ENCODE data around the gene NECTIN2. TPM values are rescaled to one million over a fixed set of nuclear protein-coding genes. Genes with fewer than 3 reads are reported as not detected.

Gene NECTIN2
- 71.2 to 91.2 TPM (median 84.6 TPM) in 5 replicates for total RNA-seq (2022; extraction: Qiagen RNA extraction; ENCODE audit: low read depth)

GRCh38 chr19:44845612-44846454 lies at the start of gene NECTIN2:
NECTIN2 (plus strand) TSS chr19:44846297; CDS start chr19:44846526, 229 bp downstream.

GRCh38 chr19:44808463-44809371 lies 37.4 kb upstream of the NECTIN2 start, which contains the start of gene BCAM:
BCAM (plus strand) TSS chr19:44809103; CDS start chr19:44809125, 22 bp downstream.

GRCh38 chr19:44891016-44891882 lies 45.2 kb downstream of the NECTIN2 start, which contains the start of gene TOMM40:
TOMM40 (plus strand) TSS chr19:44891254; CDS start chr19:44891416, 162 bp downstream.

GRCh38 chr19:44905437-44906160 lies 59.5 kb downstream of the NECTIN2 start, which contains the start of gene APOE:
APOE (plus strand) TSS chr19:44905796; CDS start chr19:44906625, 829 bp downstream.

GRCh38 chr19:44914433-44915206 lies 68.5 kb downstream of the NECTIN2 start, which contains the start of gene APOC1:
APOC1 (plus strand) TSS chr19:44914608; CDS start chr19:44914892, 284 bp downstream.

Other genes with a start within 250 kb of the NECTIN2 start
- 0.31 to 0.59 TPM (median 0.38 TPM) in 5 replicates for gene IGSF23, start 232.7 kb upstream of the NECTIN2 start, total RNA-seq (2022; extraction: Qiagen RNA extraction; ENCODE audit: low read depth)
- gene PVR, start 202.4 kb upstream of the NECTIN2 start, total RNA-seq (2022; extraction: Qiagen RNA extraction; ENCODE audit: low read depth) = 103 to 119 TPM (median 115 TPM) in 5 replicates
- gene CEACAM19, start 174.8 kb upstream of the NECTIN2 start, total RNA-seq (2022; extraction: Qiagen RNA extraction; ENCODE audit: low read depth) = 8.2 to 12.9 TPM (median 9.6 TPM) in 5 replicates
- gene CEACAM16, start 147.1 kb upstream of the NECTIN2 start, total RNA-seq (2022; extraction: Qiagen RNA extraction; ENCODE audit: low read depth) = 0.08 to 0.23 TPM (median 0.11 TPM) in 3 of 5 replicates, not detected in the others
- gene BCL3, start 97.6 kb upstream of the NECTIN2 start, total RNA-seq (2022; extraction: Qiagen RNA extraction; ENCODE audit: low read depth) = 61.9 to 130 TPM (median 107 TPM) in 5 replicates
- not detected in 5 replicates for gene CBLC, start 68.4 kb upstream of the NECTIN2 start, total RNA-seq (2022; extraction: Qiagen RNA extraction; ENCODE audit: low read depth)
- gene BCAM, start 37.2 kb upstream of the NECTIN2 start, total RNA-seq (2022; extraction: Qiagen RNA extraction; ENCODE audit: low read depth) = 62.9 to 86.9 TPM (median 77.5 TPM) in 5 replicates
- 183 to 271 TPM (median 260 TPM) in 5 replicates for gene TOMM40, start 45.0 kb downstream of the NECTIN2 start, total RNA-seq (2022; extraction: Qiagen RNA extraction; ENCODE audit: low read depth)
- gene APOE, start 59.5 kb downstream of the NECTIN2 start, total RNA-seq (2022; extraction: Qiagen RNA extraction; ENCODE audit: low read depth) = 11.0 to 19.4 TPM (median 15.3 TPM) in 5 replicates
- 110 to 130 TPM (median 116 TPM) in 5 replicates for gene APOC1, start 68.3 kb downstream of the NECTIN2 start, total RNA-seq (2022; extraction: Qiagen RNA extraction; ENCODE audit: low read depth)
- not detected in 5 replicates for gene APOC4, start 95.9 kb downstream of the NECTIN2 start, total RNA-seq (2022; extraction: Qiagen RNA extraction; ENCODE audit: low read depth)
- not detected in 5 replicates for gene APOC2, start 99.8 kb downstream of the NECTIN2 start, total RNA-seq (2022; extraction: Qiagen RNA extraction; ENCODE audit: low read depth)
- gene CLPTM1, start 109.1 kb downstream of the NECTIN2 start, total RNA-seq (2022; extraction: Qiagen RNA extraction; ENCODE audit: low read depth) = 127 to 184 TPM (median 178 TPM) in 5 replicates
- gene RELB, start 155.2 kb downstream of the NECTIN2 start, total RNA-seq (2022; extraction: Qiagen RNA extraction; ENCODE audit: low read depth) = 30.9 to 59.5 TPM (median 54.2 TPM) in 5 replicates
- gene CLASRP, start 192.7 kb downstream of the NECTIN2 start, total RNA-seq (2022; extraction: Qiagen RNA extraction; ENCODE audit: low read depth) = 58.1 to 70.1 TPM (median 63.4 TPM) in 5 replicates
- gene ZNF296, start 230.2 kb downstream of the NECTIN2 start, total RNA-seq (2022; extraction: Qiagen RNA extraction; ENCODE audit: low read depth) = 5.1 to 9.5 TPM (median 8.6 TPM) in 5 replicates
- gene GEMIN7, start 233.0 kb downstream of the NECTIN2 start, total RNA-seq (2022; extraction: Qiagen RNA extraction; ENCODE audit: low read depth) = 85.5 to 94.6 TPM (median 87.1 TPM) in 5 replicates
- 22.9 to 30.9 TPM (median 28.4 TPM) in 5 replicates for gene PPP1R37, start 246.9 kb downstream of the NECTIN2 start, total RNA-seq (2022; extraction: Qiagen RNA extraction; ENCODE audit: low read depth)

All from A549 treated with CpdA at 1 μM for 4 hours (cell line).